Stimulated activated memory B cell treated with anti-CD40 and anti-IgM and Interleukin-4, amounts not matched to agents 10 μg/mL and 1 μg/mL and 100 μg/mL, for 72 hours (primary cell): ENCODE data around the gene NOP9.
A peak's percentile ranks its signal among the peaks of the same experiment; 100 is the strongest.

Experiments used
- ATAC-seq: fragments of 150-1000 bp; cut with Tn5 transposase; 2 replicates; pipeline ENCODE4 v1.10.0; 2021
- H3K27ac Mint-ChIP-seq: one replicate; pipeline ENCODE4 v1.8.0; 2022; ENCODE audit warnings: mild to moderate bottlenecking, mixed read lengths
- H3K27me3 Mint-ChIP-seq: one replicate; pipeline ENCODE4 v1.8.0; 2022; ENCODE audit warnings: mixed read lengths
- H3K36me3 Mint-ChIP-seq: one replicate; pipeline ENCODE4 v1.8.0; 2022; ENCODE audit warnings: mixed read lengths
- H3K4me1 Mint-ChIP-seq: one replicate; pipeline ENCODE4 v1.8.0; 2022; ENCODE audit warnings: mixed read lengths
- H3K4me3 Mint-ChIP-seq: one replicate; pipeline ENCODE4 v1.8.0; 2022; ENCODE audit warnings: mild to moderate bottlenecking, moderate library complexity, mixed read lengths
- H3K9me3 Mint-ChIP-seq: one replicate; pipeline ENCODE4 v1.8.0; 2022; ENCODE audit warnings: mixed read lengths

The NOP9 gene

GRCh38 chr14:24260780-24261157 is 38.9 kb upstream of the NOP9 start:
- Mint-ChIP-seq H3K9me3 (no peaks in the 10 kb centered on the region), H3K27ac (no peak overlapping the region), H3K36me3 (peaks cover 22% of the 10 kb centered on the region), H3K4me1 (no peaks in the 10 kb centered on the region), H3K27me3 (no peaks in the 10 kb centered on the region), H3K4me3 (no peak overlapping the region)
- no peak for ATAC-seq

- H3K4me3 Mint-ChIP-seq: no peak overlapping the region
- H3K9me3 Mint-ChIP-seq: no peaks in the 10 kb centered on the region
- no peaks in the 10 kb centered on the region for H3K4me1 Mint-ChIP-seq
Observed at GRCh38 chr14:24261256-24261968, 38.2 kb upstream of the NOP9 start.

GRCh38 chr14:24261969-24262327 is 37.7 kb upstream of the NOP9 start:
- peaks cover 29% of the 10 kb centered on the region for H3K36me3 Mint-ChIP-seq
- H3K4me3 Mint-ChIP-seq: no peak overlapping the region
- H3K4me1 Mint-ChIP-seq: peaks cover 5% of the 10 kb centered on the region
- no peaks in the 10 kb centered on the region for H3K9me3 Mint-ChIP-seq
- H3K27ac Mint-ChIP-seq: no peak overlapping the region
- ATAC-seq: no peak
- no peaks in the 10 kb centered on the region for H3K27me3 Mint-ChIP-seq

More at GRCh38 chr14:24261256-24261968, 38.2 kb upstream of the NOP9 start:
- no peaks in the 10 kb centered on the region for H3K27me3 Mint-ChIP-seq
- no peak for ATAC-seq
- no peak overlapping the region for H3K27ac Mint-ChIP-seq
- H3K36me3 Mint-ChIP-seq: peaks cover 27% of the 10 kb centered on the region

- H3K4me3 Mint-ChIP-seq: no peak within 1 kb of the TSS
- ATAC-seq: no peak
- H3K9me3 Mint-ChIP-seq: no peaks in the 10 kb centered on the region
- no peaks in the 10 kb centered on the region for H3K27me3 Mint-ChIP-seq
- peaks cover 10% of the 10 kb centered on the region for H3K4me1 Mint-ChIP-seq
- peaks cover 33% of the 10 kb centered on the region for H3K36me3 Mint-ChIP-seq
- H3K27ac Mint-ChIP-seq: no peak within 1 kb of the TSS
Observed at GRCh38 chr14:24262821-24263733, 36.6 kb upstream of the NOP9 start, which contains the start of gene TGM1. TGM1 (minus strand) TSS chr14:24263177; CDS start chr14:24262352, 825 bp downstream.

GRCh38 chr14:24263848-24264247 is 35.8 kb upstream of the NOP9 start:
- peaks cover 10% of the 10 kb centered on the region for H3K4me1 Mint-ChIP-seq
- no peaks in the 10 kb centered on the region for H3K9me3 Mint-ChIP-seq
- no peak overlapping the region for H3K27ac Mint-ChIP-seq
- H3K4me3 Mint-ChIP-seq: no peak overlapping the region
- H3K36me3 Mint-ChIP-seq: peaks cover 33% of the 10 kb centered on the region
- ATAC-seq: no peak
- no peaks in the 10 kb centered on the region for H3K27me3 Mint-ChIP-seq

- Mint-ChIP-seq H3K4me3 (no peak overlapping the region), H3K4me1 (peaks cover 10% of the 10 kb centered on the region), H3K27me3 (no peaks in the 10 kb centered on the region), H3K9me3 (no peaks in the 10 kb centered on the region), H3K27ac (no peak overlapping the region), H3K36me3 (peaks cover 35% of the 10 kb centered on the region)
- ATAC-seq: no peak
Observed at GRCh38 chr14:24264298-24264697, 35.4 kb upstream of the NOP9 start.

- Mint-ChIP-seq H3K27ac (peak overlapping the region; percentile 12), H3K36me3 (peaks cover 32% of the 10 kb centered on the region), H3K4me3 (no peak overlapping the region), H3K9me3 (no peaks in the 10 kb centered on the region), H3K4me1 (peaks cover 13% of the 10 kb centered on the region), H3K27me3 (no peaks in the 10 kb centered on the region)
- no peak for ATAC-seq
Observed at GRCh38 chr14:24266344-24267244, 33.1 kb upstream of the NOP9 start.

GRCh38 chr14:24267516-24267915 is 32.1 kb upstream of the NOP9 start:
- ATAC-seq: no peak
- no peaks in the 10 kb centered on the region for H3K9me3 Mint-ChIP-seq
- no peak overlapping the region for H3K4me3 Mint-ChIP-seq
- no peak overlapping the region for H3K27ac Mint-ChIP-seq
- no peaks in the 10 kb centered on the region for H3K27me3 Mint-ChIP-seq
- peaks cover 26% of the 10 kb centered on the region for H3K36me3 Mint-ChIP-seq
- H3K4me1 Mint-ChIP-seq: peaks cover 22% of the 10 kb centered on the region

GRCh38 chr14:24268225-24268624 is 31.4 kb upstream of the NOP9 start:
- H3K27ac Mint-ChIP-seq: no peak overlapping the region
- no peak for ATAC-seq
- peaks cover 29% of the 10 kb centered on the region for H3K4me1 Mint-ChIP-seq
- H3K9me3 Mint-ChIP-seq: no peaks in the 10 kb centered on the region
- no peaks in the 10 kb centered on the region for H3K27me3 Mint-ChIP-seq
- H3K4me3 Mint-ChIP-seq: no peak overlapping the region
- H3K36me3 Mint-ChIP-seq: peaks cover 21% of the 10 kb centered on the region

GRCh38 chr14:24269368-24269767 is 30.3 kb upstream of the NOP9 start:
- Mint-ChIP-seq H3K27me3 (no peaks in the 10 kb centered on the region), H3K4me1 (peaks cover 40% of the 10 kb centered on the region), H3K36me3 (peaks cover 21% of the 10 kb centered on the region), H3K4me3 (no peak overlapping the region), H3K9me3 (no peaks in the 10 kb centered on the region), H3K27ac (no peak overlapping the region)
- no peak for ATAC-seq

GRCh38 chr14:24269910-24270536 is 29.6 kb upstream of the NOP9 start:
- Mint-ChIP-seq H3K9me3 (no peaks in the 10 kb centered on the region), H3K27me3 (no peaks in the 10 kb centered on the region), H3K27ac (no peak overlapping the region), H3K36me3 (peaks cover 21% of the 10 kb centered on the region), H3K4me3 (peak overlapping the region; percentile 97), H3K4me1 (peaks cover 43% of the 10 kb centered on the region)
- ATAC-seq: no peak

GRCh38 chr14:24270537-24271133 is 29.0 kb upstream of the NOP9 start:
- Mint-ChIP-seq H3K4me3 (peak overlapping the region; percentile 97), H3K27ac (peak overlapping the region; percentile 94), H3K4me1 (peaks cover 49% of the 10 kb centered on the region), H3K36me3 (peaks cover 21% of the 10 kb centered on the region), H3K9me3 (no peaks in the 10 kb centered on the region), H3K27me3 (no peaks in the 10 kb centered on the region)
- ATAC-seq: no peak

- peak within 1 kb of the TSS; percentile 97 for H3K4me3 Mint-ChIP-seq
- H3K27ac Mint-ChIP-seq: peak within 1 kb of the TSS; percentile 94
- ATAC-seq: peak; percentile 94
- H3K4me1 Mint-ChIP-seq: peaks cover 50% of the 10 kb centered on the region
- no peaks in the 10 kb centered on the region for H3K27me3 Mint-ChIP-seq
- H3K36me3 Mint-ChIP-seq: peaks cover 18% of the 10 kb centered on the region
- no peaks in the 10 kb centered on the region for H3K9me3 Mint-ChIP-seq
Observed at GRCh38 chr14:24271134-24271833, 28.4 kb upstream of the NOP9 start, which contains the start of gene RABGGTA. RABGGTA (minus strand) TSS chr14:24271597; CDS start chr14:24271115, 482 bp downstream.

- Mint-ChIP-seq H3K36me3 (peaks cover 12% of the 10 kb centered on the region), H3K4me1 (peaks cover 49% of the 10 kb centered on the region), H3K4me3 (peak overlapping the region; percentile 97), H3K9me3 (no peaks in the 10 kb centered on the region), H3K27me3 (no peaks in the 10 kb centered on the region), H3K27ac (peak overlapping the region; percentile 94)
- no peak for ATAC-seq
Observed at GRCh38 chr14:24271834-24272263, 27.8 kb upstream of the NOP9 start.
